H1 (cell line): ENCODE results near the gene TLK1. TPM values are rescaled to one million over a fixed set of nuclear protein-coding genes. Genes with fewer than 3 reads are reported as not detected.

ENCODE experiments used
- CBX8 ChIP-seq: fragments of 300-800, 300-1000 bp; sonication (generic); IDR thresholded peaks from 2 replicates; pipeline ENCODE4 v1.7.1; 2016; ENCODE audit warnings: low read depth, low read length, borderline replicate concordance
- GABPA ChIP-seq: IDR thresholded peaks from 2 replicates; pipeline ENCODE4 v1.6.1; 2011; ENCODE audit warnings: mild to moderate bottlenecking, low read length, moderate library complexity, borderline replicate concordance; ENCODE audit not compliant: insufficient read depth
- GTF2F1 ChIP-seq: IDR thresholded peaks from 2 replicates; pipeline ENCODE4 v1.6.1; 2012; ENCODE audit warnings: low read depth, low read length, improper control_type of control experiment, borderline replicate concordance
- polyA plus RNA-seq, 7 experiments: library from polyadenylated mRNA; depleted of rRNA in 3 of 7; stranded (reverse) in 5 of 7; unstranded in 2 of 7; fragments of >200 nt in 5 of 7; fragments of 200-250 nt in 2 of 7; gene quantifications; 1 replicate in 5 of 7; 2 replicates in 1 of 7; 4 replicates in 1 of 7; pipeline versions ENCODE4 v1.2.1 to v1.2.3, GENCODE V29; 2011 to 2013; ENCODE audit warnings: missing spikeins in 2 of 7, mixed read lengths in 2 of 7
- total RNA-seq: library from RNA; stranded (reverse); fragmentation: NEBNext Ultra II Directional; extraction: Animal tissue kit (Norgen Biotek cat#: 25700); gene quantifications from 2 replicates; pipeline ENCODE4 v1.2.1, GENCODE V29; 2021
- TF ChIP-seq, protein P1 (sequence below), 3 experiments: IDR thresholded peaks; 1 replicate in 2 of 3; 2 replicates in 1 of 3; pipeline versions ENCODE4 v1.5.1 to v1.6.1; 2011; ENCODE audit warnings: low read length in 3 of 3, mild to moderate bottlenecking in 3 of 3, inconsistent platforms in 2 of 3, low read depth in 1 of 3, moderate library complexity in 1 of 3; ENCODE audit not compliant: insufficient read depth in 1 of 3; ENCODE audit errors: control extremely low read depth in 1 of 3

The TLK1 gene
- total and polyA plus RNA-seq, 2 of the 8 experiments (the other 6 are each of a cell fraction or from before 2014, with no cell fraction given), result 11.2 to 102 TPM

DNA sequence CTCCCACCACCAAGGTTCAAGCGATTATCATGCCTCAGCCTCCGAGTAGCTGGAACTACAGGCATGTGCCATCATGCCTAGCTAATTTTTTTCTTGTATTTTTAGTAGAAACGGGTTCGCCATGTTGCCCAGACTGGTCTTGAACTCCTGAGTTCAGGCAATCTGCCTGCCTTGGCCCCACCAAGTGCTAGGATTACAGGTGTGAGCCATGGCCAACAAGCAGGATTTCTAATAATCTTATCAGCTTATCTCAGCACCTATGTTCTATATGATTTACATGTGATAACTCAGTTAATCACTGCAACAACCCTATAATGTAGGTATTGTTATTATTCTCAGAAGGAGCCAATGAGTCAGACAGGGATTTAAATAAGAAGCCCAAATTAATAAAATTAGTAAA is 151.3 kb downstream of the TLK1 start (continued):
- TF ChIP-seq, protein P1, sequence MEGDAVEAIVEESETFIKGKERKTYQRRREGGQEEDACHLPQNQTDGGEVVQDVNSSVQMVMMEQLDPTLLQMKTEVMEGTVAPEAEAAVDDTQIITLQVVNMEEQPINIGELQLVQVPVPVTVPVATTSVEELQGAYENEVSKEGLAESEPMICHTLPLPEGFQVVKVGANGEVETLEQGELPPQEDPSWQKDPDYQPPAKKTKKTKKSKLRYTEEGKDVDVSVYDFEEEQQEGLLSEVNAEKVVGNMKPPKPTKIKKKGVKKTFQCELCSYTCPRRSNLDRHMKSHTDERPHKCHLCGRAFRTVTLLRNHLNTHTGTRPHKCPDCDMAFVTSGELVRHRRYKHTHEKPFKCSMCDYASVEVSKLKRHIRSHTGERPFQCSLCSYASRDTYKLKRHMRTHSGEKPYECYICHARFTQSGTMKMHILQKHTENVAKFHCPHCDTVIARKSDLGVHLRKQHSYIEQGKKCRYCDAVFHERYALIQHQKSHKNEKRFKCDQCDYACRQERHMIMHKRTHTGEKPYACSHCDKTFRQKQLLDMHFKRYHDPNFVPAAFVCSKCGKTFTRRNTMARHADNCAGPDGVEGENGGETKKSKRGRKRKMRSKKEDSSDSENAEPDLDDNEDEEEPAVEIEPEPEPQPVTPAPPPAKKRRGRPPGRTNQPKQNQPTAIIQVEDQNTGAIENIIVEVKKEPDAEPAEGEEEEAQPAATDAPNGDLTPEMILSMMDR (IDR thresholded peaks at IDR 0.05; ENCODE audit: control extremely low read depth in 1 of 3, insufficient read depth in 1 of 3, low read depth in 1 of 3, low read length in 3 of 3), result no peak
- TF ChIP-seq GABPA (no peak), CBX8 (no peak), GTF2F1 (no peak)
